GM21825 (cell line): Measurements from ENCODE around the gene PPP1R3A.
"Not testable (repeated sequence)": the region's sequence is repeated elsewhere in the genome, so short reads cannot be mapped to it uniquely, and the experiment has no call there.

Experiments used
- ATAC-seq: cut with Tn5 transposase; IDR thresholded peaks from one replicate; pipeline ENCODE4 v1.9.1; 2021; ENCODE audit warnings: mild to moderate bottlenecking, moderate library complexity; ENCODE audit not compliant: unreplicated experiment

PPP1R3A gene, protein sequence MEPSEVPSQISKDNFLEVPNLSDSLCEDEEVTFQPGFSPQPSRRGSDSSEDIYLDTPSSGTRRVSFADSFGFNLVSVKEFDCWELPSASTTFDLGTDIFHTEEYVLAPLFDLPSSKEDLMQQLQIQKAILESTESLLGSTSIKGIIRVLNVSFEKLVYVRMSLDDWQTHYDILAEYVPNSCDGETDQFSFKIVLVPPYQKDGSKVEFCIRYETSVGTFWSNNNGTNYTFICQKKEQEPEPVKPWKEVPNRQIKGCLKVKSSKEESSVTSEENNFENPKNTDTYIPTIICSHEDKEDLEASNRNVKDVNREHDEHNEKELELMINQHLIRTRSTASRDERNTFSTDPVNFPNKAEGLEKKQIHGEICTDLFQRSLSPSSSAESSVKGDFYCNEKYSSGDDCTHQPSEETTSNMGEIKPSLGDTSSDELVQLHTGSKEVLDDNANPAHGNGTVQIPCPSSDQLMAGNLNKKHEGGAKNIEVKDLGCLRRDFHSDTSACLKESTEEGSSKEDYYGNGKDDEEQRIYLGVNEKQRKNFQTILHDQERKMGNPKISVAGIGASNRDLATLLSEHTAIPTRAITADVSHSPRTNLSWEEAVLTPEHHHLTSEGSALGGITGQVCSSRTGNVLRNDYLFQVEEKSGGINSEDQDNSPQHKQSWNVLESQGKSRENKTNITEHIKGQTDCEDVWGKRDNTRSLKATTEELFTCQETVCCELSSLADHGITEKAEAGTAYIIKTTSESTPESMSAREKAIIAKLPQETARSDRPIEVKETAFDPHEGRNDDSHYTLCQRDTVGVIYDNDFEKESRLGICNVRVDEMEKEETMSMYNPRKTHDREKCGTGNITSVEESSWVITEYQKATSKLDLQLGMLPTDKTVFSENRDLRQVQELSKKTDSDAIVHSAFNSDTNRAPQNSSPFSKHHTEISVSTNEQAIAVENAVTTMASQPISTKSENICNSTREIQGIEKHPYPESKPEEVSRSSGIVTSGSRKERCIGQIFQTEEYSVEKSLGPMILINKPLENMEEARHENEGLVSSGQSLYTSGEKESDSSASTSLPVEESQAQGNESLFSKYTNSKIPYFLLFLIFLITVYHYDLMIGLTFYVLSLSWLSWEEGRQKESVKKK

DNA sequence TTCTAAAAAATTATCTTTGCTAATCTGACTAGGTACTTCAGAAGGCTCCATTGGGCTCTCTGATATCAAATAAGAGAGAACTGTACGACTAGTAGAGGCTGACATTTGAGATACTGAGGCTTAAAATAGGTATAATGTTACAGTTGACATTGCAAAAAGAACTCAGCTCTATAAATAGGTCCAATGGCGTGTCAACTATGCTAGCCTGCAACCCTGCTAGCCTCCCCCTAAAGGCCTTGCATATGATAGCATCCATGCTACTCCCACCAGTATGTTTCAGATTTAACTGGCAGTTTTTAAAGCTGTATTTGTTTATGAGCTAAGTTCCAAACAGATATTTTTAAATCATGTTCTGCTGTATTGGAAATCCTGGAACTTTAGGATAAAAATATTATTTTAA lies at the start of gene PPP1R3A:
PPP1R3A (minus strand) TSS at position 64 of the 400 bp plus-strand sequence; CDS start at position 51, 13 bp downstream.
- ATAC-seq: no peak

DNA sequence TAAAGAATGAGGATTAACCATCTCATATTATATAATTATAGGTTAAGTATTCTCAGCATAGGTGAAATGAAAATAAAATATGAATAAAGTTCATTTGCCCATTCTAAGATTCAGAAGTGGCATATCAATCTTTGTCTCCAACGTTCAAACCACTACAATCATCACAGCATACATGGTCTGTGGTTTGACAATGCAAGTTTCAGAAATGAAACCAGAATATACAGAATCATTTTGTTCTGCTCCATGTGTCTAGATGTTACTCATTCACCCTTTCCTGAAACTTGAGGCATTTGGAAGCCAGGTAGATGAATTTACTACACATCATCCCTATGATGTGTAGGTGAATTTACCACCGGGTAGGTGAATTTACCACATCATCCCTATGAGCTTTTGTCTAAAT lies 44.5 kb upstream of the PPP1R3A start:
- no peak for ATAC-seq

DNA sequence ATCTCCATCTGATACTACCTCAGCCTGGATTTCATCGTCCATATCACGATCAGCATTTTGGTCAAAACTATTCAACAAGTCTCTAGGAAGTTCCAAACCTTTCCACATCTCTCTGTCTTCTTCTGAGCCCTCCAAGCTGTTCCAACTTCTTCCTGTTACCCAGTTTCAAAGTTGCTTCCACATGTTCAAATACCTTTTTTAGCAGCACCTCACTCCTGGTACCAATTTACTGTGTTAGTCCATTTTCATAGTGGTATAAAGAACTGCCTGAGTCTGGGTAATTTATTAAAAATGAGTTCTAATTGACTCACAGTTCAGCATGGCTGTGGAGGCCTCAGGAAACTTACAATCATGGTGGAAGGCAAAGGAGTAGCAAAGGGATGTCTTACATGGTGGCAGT lies 41.1 kb upstream of the PPP1R3A start:
- no peak for ATAC-seq

DNA sequence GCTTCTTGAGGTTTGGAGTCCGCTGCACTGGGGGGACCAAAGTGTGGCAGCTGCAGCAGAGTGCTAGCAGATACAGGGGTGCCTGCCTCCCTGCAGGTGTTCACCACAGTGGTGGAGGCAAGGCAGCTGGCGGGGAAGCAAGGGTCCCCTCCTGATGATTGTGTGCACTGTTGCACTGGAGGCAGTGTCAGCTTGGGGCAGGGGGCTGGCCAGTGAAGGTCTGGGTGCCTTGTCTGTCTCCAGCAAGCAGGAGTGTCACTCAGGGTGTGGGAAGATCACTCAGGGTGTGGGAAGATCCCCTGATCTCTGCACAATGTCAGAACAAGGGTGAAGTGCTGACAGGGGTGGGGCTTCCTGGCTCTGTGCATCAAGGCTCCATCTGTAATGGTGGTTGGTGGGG lies 36.3 kb upstream of the PPP1R3A start:
- no peak for ATAC-seq

DNA sequence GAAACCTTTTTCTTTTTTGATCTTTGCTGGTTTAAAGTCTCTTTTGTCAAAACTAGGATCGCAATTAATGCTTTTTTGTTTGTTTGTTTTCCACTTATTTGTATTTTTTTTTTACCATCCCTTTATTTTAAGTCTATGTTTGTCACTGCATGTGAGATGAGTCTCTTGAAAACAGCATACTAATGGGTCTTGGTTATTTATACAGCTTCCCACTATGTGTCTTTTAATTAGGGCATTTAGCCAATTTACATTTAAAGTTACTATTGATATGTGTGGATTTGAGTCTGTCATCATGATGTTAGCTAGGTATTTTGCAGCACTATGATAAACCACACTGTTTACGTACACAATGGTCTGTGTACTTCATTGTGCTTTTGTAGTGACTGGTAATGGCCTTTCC lies 34.7 kb upstream of the PPP1R3A start:
- no peak for ATAC-seq

DNA sequence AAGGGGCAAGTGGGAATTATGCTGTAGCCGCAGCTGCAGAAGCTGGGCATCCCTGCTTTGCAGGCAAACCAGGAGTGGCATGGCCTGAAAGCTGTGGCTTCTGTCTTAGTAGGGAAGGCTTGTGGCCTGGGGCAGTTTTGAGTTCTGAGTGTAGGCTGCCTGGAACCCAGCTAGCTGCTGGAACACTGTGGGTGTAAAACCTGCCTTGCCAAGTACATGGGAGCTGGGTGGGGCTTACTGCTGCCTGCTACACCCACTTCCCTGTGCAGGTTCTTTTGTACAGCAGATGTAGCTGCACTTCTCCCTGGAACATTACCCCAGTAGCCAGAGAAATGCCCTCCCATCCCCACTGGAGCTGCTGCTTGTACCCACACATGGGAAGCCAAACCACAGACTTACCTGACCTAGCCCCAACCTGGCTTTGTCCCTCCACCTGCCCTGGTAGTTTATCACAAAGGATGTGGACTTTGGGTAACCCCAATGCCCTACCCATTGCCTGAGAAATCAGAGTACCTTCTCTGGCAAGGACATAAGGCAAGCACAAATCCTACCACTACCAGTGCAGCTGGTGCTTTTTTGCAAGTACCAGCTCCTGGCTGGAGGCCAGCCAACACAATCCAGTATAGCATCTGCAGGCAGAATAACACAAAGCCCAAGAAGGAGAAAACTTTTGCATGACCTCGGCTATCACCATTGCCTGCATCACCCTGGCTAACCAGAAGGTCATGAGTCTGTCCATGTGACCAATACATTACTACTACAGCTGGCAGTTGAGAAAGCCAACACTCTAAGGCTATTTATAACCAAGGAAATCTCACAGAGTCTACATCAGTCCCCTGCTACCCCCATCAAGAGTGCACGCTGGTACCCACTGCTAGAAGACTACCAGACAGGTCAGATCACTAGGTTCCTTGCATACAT lies 26.5 kb upstream of the PPP1R3A start:
- no peak for ATAC-seq

DNA sequence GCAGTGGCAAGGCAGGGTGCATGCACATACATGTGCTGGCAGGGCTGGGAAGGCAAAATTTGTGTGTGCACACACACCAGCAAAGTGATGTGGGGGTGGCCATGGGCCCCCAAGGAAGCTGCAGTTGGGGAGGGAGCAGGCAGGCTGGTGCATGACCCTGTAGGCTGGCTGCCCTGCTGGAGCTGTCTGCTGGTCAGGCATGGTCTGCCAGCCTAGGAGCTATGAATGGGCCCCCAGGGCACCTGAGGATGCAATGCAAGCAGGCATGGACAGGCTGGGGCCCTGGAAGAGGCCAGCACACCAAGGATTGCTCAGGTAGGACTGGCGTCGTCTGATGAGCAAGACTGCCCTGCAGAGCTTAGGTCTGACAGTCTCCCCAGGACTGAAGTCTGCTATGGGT lies 18.2 kb upstream of the PPP1R3A start:
- ATAC-seq: no peak

DNA sequence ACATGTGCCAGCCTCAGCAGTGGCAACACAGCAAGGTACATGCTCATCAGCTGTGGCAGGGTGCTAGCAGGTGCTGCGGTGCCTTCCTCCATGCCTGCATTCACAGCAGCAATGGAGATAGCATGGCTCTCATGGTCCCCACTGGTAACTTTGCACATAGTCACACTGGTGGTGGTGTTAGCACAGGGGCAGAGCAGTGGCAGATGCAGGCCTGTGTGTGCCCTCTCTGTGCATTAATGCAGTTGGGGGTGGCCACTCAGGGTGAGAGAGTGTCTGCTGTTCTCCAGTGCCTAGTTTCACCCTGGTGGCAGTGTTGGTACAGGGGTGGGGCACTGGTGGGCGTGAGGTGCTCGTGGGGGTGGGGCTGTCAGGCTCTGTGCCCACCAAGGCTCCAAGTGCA lies 17.7 kb upstream of the PPP1R3A start:
- ATAC-seq: no peak

DNA sequence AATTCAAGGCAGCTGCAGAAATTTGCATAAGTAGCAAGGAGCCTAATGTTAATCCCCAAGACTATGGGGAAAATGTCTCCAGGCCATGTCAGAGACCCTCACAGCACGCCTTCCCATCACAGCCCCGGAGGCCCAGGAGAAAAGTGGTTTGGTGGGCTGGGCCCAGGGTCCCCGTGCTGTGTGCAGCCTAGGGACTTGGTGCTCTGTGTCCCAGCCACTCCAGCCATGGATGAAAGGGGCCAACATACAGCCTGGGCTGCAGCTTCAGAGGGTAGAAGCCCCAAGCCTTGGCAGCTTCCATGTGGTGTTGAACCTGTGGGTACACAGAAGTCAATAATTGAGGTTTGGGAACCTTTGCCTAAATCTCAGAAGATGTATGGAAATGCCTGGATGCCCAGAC lies 10.6 kb upstream of the PPP1R3A start:
- not testable (repeated sequence) for ATAC-seq

DNA sequence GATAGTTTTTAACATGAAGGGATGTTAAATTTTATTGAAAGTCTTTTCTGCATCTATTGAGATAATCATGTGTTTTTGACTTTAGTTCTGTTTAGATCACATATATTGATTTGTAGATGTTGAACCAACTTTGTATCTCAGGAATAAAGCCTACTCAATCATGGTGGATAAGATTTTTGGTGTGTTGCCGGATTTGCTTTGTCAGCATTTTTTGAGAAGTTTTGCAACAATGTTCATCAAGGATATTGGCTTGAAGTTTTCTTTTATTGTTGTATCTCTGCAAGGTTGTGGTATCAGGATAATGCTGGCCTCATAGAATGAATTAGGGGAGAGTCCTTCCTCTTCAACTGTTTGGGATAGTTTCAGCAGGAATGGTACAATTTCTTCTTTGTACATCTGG lies 9.3 kb upstream of the PPP1R3A start:
- ATAC-seq: no peak

DNA sequence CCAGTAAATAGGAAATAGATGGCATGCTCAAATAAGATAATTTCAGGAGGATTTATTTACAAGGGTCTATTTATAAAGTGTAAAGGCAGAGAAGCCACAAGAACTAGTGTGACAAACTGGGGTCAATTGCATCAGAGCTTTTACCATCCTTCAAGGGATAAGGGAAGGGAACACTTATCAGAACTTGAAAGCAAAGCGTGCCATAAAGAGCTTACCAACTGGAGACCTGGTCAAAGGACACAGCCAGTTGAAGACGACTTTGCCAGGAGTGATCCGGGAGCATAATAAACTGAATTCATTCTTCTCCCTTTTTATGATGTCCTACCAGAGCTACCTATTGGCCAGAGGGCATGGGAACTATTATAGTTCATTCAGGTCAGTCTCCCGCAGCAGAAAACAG lies 3.2 kb upstream of the PPP1R3A start:
- ATAC-seq: no peak

DNA sequence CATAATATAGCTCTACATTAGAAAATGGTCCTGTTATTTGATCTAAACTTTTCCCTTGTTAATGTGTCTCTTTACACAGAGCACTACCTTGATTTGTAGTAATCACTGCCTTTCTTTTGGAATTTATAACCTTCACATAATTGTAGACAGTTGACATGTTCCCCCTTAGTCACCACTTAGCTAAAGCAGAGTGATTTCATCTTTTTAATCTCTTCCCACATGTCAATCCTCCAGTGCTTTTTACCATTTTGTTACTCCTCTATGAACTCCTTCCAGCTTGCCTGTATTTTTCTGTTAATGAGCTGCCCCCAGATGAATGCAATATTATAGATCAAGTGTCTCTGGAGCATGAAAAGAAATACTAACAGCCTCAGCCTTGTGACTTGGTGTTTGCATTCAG lies 2.6 kb upstream of the PPP1R3A start:
- no peak for ATAC-seq

DNA sequence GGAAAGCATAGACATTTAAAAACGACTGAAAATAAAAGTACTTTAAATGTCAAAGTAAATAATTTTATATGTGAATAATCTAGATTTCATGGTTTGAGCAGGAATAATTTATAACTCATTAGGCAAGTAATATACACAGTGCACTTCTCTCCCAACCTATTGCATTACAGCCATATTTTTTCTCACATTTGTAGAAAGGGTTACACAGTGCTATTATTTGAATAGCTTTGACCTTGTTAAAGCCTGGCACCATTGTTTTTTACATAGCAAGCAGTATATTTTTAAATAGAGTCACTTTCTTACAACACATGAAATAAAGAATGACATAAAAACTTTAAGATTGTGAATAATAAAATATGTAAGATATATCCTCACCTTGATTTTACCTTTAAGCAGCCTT lies 969 bp downstream of the PPP1R3A start:
- ATAC-seq: no peak

DNA sequence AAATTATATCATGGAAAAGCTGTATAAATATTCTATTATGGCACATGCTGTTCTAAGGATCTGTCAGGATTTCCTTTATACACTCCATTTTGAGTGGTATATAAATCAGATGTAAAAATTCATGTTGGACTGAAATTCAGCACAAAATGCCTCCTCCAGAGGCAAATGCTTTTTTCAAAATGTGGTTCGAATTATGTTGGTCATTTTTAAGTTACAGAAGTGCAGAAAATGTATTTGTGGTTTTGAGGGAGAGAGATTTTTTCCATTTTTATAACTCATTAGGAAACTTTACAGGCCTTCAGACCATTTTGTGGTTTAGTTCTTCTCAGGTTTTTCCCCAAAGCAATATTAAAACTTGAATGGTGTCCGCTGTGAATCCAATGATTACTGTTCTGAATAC lies 2.9 kb downstream of the PPP1R3A start:
- no peak for ATAC-seq

DNA sequence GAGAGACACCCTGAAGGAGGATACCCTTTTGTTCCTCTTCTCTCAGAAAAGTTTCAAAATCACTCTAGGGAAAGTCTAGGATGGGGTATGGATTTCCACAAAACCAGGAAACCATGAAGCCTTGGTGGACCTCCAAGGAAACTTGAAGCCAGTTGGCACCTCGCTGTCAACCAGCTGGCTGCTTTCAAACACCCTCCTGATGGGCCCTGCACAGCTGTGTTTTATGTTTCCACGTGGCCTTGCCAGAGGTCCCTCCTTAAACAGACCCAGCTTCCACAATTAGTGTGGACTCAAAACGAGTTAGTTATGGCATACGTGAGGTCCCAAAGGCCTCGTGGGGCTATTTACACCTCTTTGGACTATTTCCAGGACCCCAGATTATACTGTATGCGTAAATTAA lies 5.9 kb downstream of the PPP1R3A start:
- no peak for ATAC-seq

DNA sequence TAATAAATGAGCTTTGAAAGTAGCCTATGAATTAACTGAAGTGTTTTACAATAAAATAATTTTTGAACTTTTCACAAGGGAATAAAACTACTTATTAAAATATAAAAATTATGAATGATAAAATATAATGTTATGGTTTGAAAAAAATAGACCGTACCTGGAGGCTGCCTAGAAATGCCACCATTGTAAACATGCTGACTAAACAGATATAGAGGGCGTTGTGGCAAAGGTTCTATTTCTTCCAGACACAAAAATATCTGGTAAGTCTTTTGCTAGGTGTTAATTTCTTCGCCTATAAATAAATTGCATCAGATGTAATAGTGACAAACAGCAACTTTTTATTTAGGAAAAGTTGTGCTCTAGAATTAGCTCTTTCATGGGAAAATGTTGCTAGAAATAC lies 11.2 kb downstream of the PPP1R3A start:
- no peak for ATAC-seq

DNA sequence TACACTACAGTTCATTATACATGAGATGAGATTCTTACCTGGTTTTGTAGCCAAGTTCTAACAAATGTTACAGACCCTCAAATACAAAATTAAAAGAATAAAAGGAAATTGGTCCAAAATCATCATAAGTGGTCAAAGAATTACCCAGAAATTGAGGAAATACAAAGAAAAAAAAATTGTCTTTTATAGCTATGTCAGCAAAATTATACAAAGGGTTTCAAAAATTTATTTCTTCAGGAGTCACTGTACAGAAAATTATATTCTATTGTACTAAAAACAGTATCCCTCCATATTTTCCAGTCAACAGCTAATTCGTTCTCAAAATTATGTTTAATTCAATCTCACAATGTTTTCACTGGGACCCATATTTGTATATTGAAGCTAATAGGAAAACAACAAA lies 14.3 kb downstream of the PPP1R3A start:
- ATAC-seq: no peak

DNA sequence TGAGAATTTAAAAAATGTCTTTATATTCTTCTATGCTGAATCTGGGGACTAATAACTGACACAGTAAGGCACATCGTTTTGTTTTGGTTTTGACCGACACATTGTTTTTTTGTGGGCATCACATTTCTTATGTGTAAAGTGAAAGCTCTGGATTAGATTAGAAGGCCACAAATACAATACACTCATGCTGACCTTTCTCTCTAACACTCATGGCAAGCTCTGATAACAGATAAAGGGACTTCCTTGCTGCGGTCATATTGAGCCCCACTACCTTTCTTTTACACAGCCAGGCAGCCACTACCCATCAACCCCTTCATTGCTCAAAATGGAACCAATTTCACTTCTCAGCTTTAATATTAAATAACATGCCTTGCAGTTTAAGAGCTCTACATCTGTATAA lies 26.0 kb downstream of the PPP1R3A start:
- ATAC-seq: no peak

DNA sequence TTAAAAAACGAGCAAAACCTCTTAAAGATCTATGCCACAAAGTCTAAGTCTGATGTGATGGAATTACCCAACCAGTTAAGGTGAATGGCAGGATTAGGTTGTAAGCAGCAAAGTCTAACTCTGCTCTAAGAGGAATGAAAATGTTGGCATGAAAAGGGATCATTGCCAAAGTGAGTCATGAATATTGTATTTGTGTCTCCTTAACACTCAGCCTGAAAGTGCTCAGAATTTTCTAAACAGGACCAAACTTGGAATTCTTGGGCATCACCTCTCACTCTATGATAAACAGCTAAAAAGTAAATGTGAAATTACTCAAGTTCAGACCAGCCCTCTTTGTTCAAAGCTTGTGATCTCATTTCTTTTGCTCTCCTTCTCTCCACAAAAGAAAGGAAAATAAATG lies 27.0 kb downstream of the PPP1R3A start:
- ATAC-seq: no peak

DNA sequence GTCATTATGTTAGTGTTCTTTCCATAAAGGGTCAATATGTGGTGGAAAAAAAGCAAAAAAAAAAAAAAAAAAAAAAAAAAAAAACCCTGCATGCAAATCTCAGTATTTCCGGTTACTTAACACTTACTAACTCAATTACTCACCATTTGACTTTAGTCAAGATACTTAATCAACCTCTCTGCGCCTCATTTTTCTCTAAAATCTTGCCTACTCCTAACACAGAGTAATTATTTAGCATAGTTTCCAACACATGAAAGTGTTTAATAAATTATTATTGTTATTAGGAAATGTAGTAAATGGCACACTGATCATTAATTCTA lies 27.8 kb downstream of the PPP1R3A start:
- no peak for ATAC-seq
